Daoy (cell line): ENCODE results near the gene TPCN1. TPM values are rescaled to one million over a fixed set of nuclear protein-coding genes. Genes with fewer than 3 reads are reported as not detected.

ENCODE experiments used
- DNase-seq: peaks from one replicate; pipeline ENCODE4 v3.0.0-alpha.2; 2015; ENCODE audit warnings: low read depth
- total RNA-seq: library from RNA; depleted of rRNA; stranded (reverse); fragments of >200 nt; shearing (Covaris generic); gene quantifications from 2 replicates; pipeline ENCODE4 v1.2.3, GENCODE V29; 2014

TPCN1 gene
- total RNA-seq, 1 experiment from 2014 or later = 10.4 TPM

GRCh38 chr12:113260636-113261300, 39.5 kb downstream of the TPCN1 start:
- no peak for DNase-seq

DNA sequence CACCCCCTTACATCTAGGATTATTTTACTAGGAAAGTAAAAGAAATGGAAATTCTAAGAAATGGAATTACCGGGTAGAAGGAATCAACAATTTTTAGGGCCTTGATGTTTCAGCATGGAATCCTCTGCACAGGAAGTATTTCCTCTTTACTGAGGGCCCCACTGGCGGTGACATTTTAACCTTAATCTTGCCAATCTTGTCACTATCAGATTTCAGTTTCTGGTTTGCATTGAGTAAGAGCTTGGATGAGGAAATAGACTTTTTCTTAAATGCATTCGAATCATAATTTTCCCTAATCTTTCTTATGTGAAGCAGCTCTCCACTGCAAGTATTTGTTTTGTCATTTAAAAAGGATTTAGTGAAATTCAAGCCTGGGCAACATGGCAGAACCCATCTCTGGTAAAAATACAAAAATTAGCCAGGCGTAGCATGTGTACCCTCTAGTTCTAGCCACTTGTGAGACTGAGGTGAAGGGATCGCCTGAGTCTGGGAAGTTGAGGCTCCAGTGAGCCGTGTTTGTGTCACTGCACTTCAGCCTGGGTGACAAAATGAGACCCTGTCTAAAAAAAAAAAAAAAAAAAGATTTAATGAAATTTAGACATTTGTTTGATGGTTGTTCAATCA, 40.7 kb downstream of the TPCN1 start:
- no peak for DNase-seq

DNA sequence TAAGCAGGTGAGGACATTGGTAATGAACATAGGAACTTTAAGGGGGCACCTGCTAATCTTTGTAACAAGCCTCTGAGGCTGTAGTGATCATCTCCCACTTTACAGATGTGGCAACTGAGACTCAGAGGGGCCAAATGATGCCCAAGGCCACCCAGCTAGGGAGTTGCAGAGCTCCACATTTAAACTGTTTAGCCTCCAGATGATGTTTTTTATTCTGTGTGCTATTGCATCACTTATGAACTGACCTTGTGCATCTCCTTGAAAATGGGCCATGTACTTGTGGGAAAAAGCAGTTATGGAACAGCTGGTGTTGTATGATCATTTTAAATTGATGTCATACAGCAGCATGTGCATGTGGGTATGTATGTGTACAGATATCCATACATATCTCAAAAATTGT, 41.4 kb downstream of the TPCN1 start:
- DNase-seq = no peak

- no peak for DNase-seq
Measured at GRCh38 chr12:113263431-113263963, 42.2 kb downstream of the TPCN1 start.

DNA sequence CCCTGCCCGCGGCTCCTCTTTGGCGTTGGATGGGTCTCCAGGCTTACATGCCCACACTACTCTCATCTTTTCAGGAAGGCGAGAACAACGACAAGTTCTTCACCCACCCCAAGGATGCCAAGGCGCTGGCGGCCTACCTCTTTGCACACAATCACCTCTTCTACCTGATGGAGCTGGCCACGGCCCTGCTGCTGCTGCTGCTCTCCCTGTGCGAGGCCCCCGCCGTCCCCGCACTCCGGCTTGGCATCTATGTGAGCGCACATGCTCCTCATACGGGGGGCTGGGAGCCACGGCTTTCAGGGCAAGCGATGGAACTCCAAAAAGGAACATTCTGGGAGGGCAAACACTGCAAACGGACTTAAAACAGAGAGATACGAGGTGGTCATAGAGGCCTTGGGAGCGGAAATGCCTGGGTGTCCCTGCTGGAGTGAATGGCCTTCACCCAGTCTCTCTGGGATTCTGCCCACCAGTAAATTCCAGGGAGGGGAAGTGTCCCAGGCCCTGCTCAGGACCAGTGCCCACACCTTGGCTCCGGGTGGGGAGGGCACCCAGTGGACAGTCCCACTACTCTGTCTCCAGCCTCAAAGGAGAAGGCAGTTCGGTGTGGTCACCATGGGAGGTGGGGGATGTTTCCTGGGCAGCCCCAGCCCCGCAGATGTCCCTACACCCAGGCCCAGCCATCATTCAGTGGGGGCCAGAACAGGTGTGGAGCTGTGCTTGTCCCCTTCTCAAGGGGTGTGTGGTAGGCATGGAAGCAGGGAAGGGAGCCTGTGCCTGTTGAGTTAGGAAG, 45.0 kb downstream of the TPCN1 start:
- no peak for DNase-seq

GRCh38 chr12:113267621-113268020, 46.4 kb downstream of the TPCN1 start:
- DNase-seq = no peak

GRCh38 chr12:113268136-113268535, 46.9 kb downstream of the TPCN1 start:
- DNase-seq = no peak

GRCh38 chr12:113268621-113269020, 47.4 kb downstream of the TPCN1 start:
- DNase-seq = no peak

GRCh38 chr12:113269257-113269943, 48.1 kb downstream of the TPCN1 start:
- DNase-seq = no peak

GRCh38 chr12:113270709-113271009, 49.4 kb downstream of the TPCN1 start:
- no peak for DNase-seq

- no peak for DNase-seq
Measured at GRCh38 chr12:113271466-113271852, 50.2 kb downstream of the TPCN1 start.

DNA sequence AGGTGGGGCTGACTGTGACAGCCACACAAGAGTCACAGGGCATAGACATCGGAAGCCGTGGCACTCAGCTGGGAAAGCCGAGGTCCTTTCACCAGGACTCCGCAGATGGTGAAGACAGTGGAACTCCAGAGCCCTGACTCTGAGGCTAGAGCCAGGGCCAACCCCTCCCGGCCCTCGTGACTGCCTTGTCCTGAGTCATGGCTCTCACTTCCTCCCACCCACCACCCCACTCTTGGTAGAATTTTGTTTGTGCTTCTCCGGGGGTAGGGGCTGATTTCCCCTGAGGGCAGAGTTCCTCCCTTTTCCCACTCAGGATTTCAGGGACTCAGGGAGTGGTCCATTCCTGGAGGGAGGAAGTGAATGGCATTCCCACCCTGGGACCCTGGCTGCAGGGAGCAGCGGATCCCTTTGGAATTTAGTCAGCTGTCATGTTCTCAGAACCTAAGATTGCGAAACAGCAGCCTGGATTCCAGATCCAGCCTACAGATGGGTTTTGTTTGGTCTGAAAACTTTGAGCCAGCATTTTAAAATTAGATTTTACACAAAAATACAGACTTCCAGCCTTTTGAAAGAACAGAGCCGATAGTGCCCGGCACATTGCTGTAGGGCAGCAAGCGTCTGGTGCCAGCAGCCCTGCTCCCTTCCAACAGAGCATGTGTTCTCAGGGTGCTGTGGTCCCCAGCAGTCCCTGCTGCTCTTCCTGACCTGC, 50.7 kb downstream of the TPCN1 start:
- peak; percentile 62 for DNase-seq

- DNase-seq = no peak
Measured at GRCh38 chr12:113273053-113273725, 51.9 kb downstream of the TPCN1 start.

DNA sequence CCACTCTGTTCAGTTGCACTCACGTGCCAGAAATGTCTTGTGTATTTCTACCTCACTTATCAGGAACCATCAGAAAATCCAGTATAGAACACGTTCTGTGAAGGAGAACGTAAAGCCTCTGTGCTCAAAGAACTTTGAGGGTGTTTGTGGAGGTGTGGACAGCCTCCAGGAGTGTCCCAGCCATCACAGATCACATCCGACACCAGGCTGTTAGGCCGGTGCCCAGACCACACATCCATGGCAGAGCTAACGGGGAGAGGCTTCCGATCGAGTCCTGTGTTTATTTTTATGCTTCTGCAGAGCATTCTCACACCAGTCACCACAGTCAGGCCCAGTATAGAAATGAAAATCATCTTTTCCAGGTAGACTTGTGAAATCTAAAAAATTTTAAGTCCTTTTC, 53.6 kb downstream of the TPCN1 start:
- DNase-seq = no peak

DNA sequence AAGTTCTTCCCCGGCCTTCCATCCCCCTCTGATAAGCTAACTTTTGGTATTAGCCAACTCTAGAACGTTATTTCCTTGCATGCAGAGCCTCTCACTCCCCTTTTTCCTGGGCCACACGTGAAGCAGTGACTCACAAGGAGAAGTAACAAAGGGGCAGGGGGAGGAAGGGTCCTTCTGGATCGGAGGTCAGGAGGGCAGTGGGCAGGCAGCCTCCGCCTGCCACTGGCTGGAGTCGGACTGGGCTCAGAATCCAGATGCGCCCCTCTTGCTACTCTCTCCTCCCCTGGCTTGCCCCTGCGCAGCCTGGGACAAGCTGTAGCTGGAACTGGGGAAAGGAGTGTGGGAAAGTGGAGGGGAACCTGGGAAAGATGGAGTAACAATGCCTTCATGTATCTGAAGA, 55.0 kb downstream of the TPCN1 start:
- DNase-seq = no peak

GRCh38 chr12:113276946-113277500, 55.8 kb downstream of the TPCN1 start:
- DNase-seq = no peak

- no peak for DNase-seq
Measured at GRCh38 chr12:113277511-113277910, 56.2 kb downstream of the TPCN1 start.

GRCh38 chr12:113278141-113278540, 56.9 kb downstream of the TPCN1 start:
- DNase-seq = no peak

GRCh38 chr12:113278633-113279032, 57.4 kb downstream of the TPCN1 start:
- DNase-seq = no peak

GRCh38 chr12:113284751-113285150, 63.5 kb downstream of the TPCN1 start:
- DNase-seq = no peak
